ENCODE results near the gene ADGRV1. TPM values are rescaled to one million over a fixed set of nuclear protein-coding genes. Genes with fewer than 3 reads are reported as not detected.

ADGRV1 gene
- total RNA-seq, 1 donor from 2014 or later: 0.13 TPM

- no peak for DNase-seq (ENCODE audit: low read depth in 2 of 2)
Observed at GRCh38 chr5:91187032-91187431, 628.4 kb downstream of the ADGRV1 start.

GRCh38 chr5:91188755-91189154 is 630.2 kb downstream of the ADGRV1 start:
- no peak for DNase-seq (ENCODE audit: low read depth in 2 of 2)

DNA sequence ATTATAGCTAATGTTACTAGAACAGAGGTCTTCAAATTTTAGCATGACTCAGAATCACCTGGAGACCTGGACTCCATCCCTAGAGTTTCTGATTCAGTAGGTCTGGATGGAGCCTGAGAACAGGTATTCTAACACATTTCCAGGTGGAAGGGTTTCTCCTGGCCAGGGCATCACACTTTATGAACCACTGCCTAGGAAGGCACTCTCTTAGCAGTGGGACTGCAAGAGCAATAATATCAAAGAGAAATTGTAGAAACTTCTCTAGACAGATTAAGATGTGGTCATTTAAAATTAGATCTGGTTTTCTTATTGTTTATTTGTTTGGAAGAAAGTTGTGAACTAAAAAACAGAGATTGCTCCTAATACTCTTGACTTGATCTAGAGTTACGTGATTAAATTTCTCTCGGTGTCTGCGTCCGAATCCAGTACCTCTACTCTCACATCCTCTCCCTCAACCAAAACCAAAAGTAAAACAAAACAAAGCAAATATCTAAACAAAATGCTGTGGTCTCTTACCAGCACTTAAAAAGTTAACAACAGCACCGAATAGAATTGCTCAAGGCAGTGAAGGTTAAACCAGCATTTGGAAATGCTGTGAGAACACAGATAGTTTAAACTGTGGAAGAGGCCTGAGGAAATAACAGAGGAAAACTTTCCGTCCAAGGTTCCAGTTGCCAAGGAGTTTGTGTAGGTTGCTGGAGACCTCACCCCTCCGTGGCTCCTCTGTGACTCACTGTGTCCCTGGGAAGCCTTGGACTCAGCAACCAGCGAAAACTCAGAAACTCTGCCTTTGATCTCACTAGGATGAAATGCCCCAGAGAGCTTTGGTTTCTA is 631.1 kb downstream of the ADGRV1 start:
- DNase-seq (ENCODE audit: low read depth in 2 of 2): peak in 1 of 2 donors; percentile 85

DNA sequence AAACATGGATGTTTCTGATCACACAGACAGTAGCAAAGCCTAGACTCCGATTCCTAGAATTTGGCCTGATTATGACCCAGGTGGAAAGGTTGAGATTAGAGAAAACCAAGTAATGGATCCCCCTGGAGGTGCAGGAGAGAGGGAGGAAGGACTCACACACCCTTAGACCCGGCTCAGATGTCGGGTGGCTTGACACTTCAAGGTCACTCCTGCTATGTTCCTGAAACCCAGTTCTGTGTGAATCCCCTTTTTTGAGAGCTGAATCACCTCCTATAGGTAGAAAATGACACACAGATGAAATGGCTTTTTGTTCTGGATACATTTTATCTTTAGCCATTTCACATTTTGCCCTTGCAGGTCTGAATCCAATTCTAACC is 631.7 kb downstream of the ADGRV1 start:
- DNase-seq (ENCODE audit: low read depth in 2 of 2): no peak

DNA sequence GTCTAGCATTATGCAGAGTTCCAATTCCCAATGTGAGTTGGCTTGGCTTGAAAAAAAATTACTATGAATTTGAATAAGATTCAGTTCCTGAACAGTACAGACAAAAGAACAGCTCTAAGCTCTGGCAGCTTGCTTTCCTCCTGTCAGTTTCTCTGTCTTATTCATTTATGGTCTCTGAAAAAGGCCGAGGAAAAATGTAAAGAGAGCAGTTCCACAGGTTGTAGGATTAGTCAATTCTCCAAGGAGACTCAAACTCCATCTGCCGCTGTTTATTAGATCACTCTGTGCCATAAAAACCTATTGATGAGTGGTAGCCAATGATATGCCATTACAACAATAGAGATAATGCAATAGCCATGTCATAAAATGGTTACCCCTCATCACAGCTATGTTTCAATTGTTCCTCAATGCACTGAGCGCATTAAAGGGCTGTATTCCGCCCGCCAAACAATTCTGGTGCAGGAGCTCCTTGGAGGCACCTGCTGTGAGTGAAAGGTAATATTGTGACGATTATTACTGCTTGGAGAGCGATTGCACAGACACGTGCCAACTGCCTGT is 636.3 kb downstream of the ADGRV1 start:
- no peak for DNase-seq (ENCODE audit: low read depth in 2 of 2)

DNA sequence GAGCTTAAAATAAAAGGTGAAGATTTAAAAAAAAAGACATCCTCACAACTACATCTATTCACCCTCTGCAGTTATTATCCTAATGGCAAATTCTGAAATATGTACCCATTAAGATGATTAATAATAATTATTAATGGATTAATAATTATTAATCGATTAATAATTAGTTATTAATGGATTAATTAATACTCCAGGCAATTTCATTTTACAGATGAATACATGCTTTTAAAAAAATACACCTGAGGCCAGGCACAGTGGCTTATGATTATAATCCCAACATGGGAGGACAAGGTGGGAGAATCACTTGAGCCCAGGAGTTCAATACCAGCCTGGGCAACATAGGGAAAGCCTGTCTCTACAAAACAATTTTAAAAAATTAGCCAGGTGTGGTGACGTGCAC is 642.1 kb downstream of the ADGRV1 start:
- DNase-seq (ENCODE audit: low read depth in 2 of 2): no peak

DNA sequence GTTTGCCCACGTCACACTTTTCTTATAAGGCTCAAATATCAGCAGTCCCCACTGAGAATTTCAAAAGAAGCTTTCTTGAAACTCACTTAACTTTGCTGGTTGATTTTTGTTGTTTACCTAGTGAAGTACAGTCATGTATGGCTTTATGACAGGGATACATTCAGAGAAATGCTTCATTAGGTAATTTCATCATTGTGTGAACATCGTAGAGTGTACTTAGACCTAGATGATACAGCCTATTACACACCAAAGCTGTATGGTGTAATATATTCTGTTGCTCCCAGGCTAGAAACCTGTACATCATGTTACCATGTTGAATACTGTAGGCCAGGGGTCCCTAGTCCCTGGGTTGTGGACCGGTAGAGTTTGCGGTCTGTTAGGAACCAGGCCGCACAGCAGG is 647.5 kb downstream of the ADGRV1 start:
- no peak for DNase-seq (ENCODE audit: low read depth in 2 of 2)

- DNase-seq (ENCODE audit: low read depth in 2 of 2): peak in 1 of 2 donors; percentile 34
Observed at GRCh38 chr5:91206734-91207133, 648.1 kb downstream of the ADGRV1 start.

- peak in 1 of 2 donors; percentile 23 for DNase-seq (ENCODE audit: low read depth in 2 of 2)
Observed at GRCh38 chr5:91207248-91207647, 648.7 kb downstream of the ADGRV1 start.

- DNase-seq (ENCODE audit: low read depth in 2 of 2): no peak
Observed at GRCh38 chr5:91211997-91212713, 653.6 kb downstream of the ADGRV1 start.

DNA sequence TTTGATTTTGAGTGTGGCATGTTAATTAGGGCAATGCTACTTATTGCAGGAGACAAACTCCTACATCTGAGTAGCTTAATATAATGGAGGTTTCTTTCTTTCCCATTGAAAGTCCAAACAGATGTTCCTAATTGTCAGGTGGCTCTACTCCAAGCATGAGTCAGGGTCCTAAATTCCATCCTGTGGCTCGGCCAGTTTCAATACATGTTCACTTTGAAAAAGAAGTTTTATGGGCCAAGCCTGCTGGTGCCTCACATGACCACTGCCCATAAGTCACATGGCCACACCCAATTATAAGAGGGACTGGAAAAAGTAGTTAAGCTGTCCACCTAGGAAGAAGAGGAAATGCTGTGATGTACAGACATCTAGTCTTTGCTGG is 654.1 kb downstream of the ADGRV1 start:
- no peak for DNase-seq (ENCODE audit: low read depth in 2 of 2)

Other genes starting within 250 kb of the ADGRV1 start
- gene CETN3, start 149.0 kb upstream of the ADGRV1 start, total RNA-seq: 2.9 and 4.1 TPM in 2 replicates
- gene MBLAC2, start 84.0 kb upstream of the ADGRV1 start, total RNA-seq: 4.2 and 5.1 TPM in 2 replicates
- 2.9 and 5.9 TPM in 2 replicates for gene POLR3G, start 83.9 kb upstream of the ADGRV1 start, total RNA-seq
- gene LYSMD3, start 29.2 kb upstream of the ADGRV1 start, total RNA-seq: 11.3 and 14.7 TPM in 2 replicates